PC-9 (cell line): ENCODE data around the gene SLAIN2.

ENCODE experiments used
- EZH2 ChIP-seq: fragments of 200-600 bp; sonication (generic); IDR thresholded peaks from 2 replicates; pipeline ENCODE4 v1.8.0; 2017; ENCODE audit warnings: antibody characterized with exemption, low read depth
- TF ChIP-seq, protein P1 (sequence below): fragments of 200-600 bp; sonication (generic); conservative IDR thresholded peaks from 2 replicates; pipeline ENCODE4 v1.6.1; 2017; ENCODE audit warnings: mixed run types, antibody characterized with exemption, mild to moderate bottlenecking, moderate library complexity

DNA sequence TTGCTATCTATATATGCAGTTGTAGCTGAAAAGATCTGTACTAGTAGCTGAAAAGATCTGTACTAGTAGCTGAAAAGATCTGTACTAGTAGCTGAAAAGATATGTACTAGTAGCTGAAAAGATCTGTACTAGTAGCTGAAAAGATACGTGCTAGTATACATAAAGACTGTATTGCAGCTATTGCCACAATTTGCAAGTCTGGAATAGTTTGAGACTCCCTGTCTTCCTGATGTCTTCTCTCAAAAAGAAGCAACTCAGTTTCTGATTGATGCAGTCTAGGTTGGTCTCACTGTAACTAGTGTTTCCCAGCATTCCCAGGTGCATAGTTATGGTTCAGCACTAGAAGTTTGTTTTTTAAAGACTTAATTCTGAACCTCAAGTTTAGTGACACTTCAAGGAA lies 15.0 kb downstream of the SLAIN2 start:
- TF ChIP-seq, protein P1, sequence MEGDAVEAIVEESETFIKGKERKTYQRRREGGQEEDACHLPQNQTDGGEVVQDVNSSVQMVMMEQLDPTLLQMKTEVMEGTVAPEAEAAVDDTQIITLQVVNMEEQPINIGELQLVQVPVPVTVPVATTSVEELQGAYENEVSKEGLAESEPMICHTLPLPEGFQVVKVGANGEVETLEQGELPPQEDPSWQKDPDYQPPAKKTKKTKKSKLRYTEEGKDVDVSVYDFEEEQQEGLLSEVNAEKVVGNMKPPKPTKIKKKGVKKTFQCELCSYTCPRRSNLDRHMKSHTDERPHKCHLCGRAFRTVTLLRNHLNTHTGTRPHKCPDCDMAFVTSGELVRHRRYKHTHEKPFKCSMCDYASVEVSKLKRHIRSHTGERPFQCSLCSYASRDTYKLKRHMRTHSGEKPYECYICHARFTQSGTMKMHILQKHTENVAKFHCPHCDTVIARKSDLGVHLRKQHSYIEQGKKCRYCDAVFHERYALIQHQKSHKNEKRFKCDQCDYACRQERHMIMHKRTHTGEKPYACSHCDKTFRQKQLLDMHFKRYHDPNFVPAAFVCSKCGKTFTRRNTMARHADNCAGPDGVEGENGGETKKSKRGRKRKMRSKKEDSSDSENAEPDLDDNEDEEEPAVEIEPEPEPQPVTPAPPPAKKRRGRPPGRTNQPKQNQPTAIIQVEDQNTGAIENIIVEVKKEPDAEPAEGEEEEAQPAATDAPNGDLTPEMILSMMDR, result no peak
- TF ChIP-seq EZH2, result no peak
